ENCODE measurements around the gene PROK1.

GRCh38 chr1:110438893-110439292, 12.1 kb upstream of the PROK1 start:
- no peak for TF ChIP-seq CTCF (IDR thresholded peaks at IDR 0.05; ENCODE audit: low read length)
- TF ChIP-seq EZH2 (IDR thresholded peaks at IDR 0.05; ENCODE audit: borderline replicate concordance, low read length) = no peak
